GM18511 (cell line): ENCODE results near the gene TEDC1.

Source experiments
- ATAC-seq: cut with Tn5 transposase; IDR thresholded peaks from one replicate; pipeline ENCODE4 v1.9.1; 2021; ENCODE audit warnings: mild to moderate bottlenecking, moderate library complexity; ENCODE audit not compliant: unreplicated experiment

The TEDC1 gene

DNA sequence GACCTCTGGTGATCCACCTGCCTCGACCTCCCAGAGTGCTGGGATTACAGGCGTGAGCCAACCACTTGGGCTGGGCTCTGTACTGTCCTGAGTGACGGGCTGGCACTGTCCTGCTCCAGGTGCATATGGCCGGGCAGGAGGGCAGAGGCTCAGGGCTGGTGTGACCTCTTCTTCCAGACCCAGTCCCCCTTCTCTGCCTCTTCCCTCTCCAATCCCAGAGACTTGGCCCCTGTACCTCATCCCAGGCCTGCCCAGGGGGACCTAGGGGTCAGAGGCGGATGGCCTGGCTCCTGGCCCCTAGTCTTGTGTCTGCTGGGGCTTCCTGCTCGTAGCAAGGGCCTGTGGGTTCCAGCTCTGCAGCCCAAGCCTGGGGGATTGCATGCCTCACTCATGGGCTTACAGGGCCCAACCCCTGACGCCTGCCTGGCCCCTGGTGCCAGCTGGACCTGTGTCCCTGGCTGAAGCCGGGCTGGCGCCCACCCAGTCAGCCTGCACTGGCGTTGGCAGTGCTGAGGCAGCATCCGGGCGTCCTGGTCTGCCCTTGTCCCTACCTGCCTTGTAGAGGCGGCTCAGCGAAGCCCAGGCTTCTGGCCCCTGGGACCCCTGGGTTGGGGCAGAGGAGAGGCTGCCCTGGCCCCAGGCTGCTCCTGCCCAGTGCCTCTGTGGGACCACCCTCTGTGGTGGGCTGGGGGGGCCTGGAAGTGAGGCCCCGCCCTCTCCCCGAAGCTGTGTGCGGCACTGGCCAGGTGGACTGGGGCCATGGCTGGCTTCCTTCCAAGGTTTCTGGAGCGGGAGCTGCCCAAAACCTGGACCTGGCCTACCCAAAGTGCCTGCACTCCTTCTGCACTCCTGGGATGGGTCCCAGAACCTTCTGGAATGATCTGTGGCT, 4.3 kb downstream of the TEDC1 start:
- no peak for ATAC-seq

DNA sequence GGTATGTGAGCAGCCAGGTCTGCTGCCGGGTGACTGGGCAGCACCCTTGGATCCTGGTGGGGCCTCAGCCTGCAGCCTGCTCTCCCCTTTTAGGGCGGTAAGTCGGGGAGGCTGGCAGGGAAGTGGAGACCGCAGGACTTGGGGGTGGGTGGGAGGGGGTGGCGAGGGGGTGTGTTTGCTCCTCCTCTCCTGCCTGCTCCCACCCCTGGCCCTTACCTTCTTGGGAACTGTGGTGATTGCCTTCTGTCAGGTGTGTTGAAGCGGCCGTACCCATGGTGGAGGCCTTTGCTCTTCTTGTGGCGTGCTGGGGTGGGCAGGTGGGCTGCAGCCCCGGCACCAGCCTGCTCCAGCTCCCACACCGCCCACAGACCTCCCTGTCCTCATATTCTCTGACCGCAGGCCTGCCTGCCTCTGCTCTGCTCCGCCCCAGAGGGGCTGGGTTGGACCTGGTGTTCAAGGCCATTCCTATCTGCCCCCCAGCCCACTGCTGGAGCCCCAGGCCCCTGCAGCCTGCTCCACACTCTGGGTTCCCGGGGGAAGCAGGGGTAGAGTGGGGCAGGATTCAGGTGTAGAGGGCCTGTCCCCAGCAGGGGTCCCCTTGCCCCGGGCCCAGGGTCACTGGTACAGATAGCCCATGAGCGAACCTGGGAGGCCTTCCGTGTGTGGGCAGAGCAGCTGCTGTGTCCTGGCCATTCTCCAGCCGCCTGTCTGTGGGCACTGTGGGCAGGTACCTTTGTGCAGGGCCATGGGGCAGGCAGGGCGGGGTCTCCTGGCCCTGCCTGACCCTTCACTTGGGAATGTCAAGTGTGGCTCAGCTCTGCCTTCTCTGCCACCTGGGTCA, 5.2 kb downstream of the TEDC1 start:
- ATAC-seq = no peak

GRCh38 chr14:105496831-105497591, 6.0 kb downstream of the TEDC1 start:
- no peak for ATAC-seq

- no peak for ATAC-seq
These were observed 6.8 kb downstream of the TEDC1 start for GRCh38 chr14:105497671-105498429.

DNA sequence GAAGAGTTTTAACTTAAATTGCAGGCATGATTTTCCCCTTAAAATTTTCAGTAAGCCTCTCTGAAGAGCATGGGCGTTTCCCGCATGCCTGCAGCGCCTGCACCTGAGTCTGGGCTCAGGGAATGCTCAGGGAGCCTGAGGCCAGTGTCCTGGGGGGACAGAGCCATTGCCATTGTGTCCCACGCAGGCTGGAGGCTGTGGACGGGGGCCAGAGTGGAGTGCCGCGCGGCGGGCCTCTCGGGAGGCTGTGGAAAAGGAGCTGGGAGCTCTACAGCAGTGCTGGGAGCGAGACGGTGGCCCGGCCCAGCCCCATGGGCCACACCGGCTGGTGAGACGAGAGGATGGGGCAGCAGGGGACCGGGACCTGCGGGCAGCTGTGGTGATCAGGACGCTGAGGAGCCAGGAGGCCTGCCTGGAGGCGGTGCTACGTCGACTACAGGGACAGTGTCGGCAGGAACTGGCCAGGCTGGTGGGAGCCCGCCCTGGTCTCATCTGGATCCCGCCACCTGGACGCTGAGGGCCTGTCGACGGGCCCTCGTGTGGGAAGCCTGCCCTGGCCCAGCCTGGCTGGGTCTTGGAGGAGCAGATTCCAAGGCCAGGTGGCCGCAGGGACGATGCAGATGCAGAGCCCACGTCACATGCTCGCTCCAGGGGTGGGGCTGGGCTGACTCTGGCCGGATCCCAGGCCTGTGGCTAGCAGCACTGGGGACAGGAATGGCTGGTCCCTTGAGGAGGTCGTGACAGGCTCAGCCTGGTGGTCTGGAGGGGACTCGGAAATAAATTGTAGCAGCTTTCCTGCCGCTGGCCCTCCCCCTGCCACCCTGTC, 7.6 kb downstream of the TEDC1 start:
- no peak for ATAC-seq

DNA sequence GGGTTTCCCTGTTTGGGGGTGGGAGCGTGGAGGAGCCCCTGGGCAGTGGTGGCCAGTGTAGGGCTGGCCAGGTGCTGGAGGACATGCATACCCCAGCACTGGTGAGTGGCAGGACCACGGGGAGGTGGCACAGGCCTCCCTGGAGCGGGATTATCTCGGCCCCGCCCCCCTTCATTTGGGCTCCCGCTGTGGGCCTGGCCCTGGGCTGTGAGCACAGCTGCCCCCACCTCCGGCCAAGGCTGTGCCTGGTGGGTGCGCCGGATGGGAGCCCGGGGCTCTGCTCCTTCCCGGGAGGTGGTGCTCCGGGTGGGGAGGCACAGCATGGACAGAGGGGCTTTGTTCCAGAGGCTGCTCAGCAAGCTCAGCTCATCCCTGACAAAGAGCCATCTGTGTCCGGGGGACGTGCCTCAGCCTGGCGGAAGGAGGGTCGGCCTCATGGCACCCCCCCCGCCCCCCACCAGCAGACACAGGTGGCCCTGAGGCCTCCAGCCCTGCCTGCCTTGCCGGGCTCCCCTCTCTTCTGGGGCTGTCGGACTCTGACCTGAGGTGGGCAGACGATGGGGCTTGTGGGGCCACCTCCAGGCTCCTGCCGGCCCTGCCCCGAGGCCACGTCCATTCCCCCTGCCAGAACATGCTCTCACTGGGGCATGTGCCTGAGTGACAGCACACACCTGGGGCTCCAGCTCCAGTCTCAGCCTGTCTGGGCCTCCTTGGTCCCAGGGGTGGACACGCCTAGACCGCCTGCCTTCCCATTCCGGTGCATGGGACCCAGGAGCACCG, 8.4 kb downstream of the TEDC1 start:
- no peak for ATAC-seq

DNA sequence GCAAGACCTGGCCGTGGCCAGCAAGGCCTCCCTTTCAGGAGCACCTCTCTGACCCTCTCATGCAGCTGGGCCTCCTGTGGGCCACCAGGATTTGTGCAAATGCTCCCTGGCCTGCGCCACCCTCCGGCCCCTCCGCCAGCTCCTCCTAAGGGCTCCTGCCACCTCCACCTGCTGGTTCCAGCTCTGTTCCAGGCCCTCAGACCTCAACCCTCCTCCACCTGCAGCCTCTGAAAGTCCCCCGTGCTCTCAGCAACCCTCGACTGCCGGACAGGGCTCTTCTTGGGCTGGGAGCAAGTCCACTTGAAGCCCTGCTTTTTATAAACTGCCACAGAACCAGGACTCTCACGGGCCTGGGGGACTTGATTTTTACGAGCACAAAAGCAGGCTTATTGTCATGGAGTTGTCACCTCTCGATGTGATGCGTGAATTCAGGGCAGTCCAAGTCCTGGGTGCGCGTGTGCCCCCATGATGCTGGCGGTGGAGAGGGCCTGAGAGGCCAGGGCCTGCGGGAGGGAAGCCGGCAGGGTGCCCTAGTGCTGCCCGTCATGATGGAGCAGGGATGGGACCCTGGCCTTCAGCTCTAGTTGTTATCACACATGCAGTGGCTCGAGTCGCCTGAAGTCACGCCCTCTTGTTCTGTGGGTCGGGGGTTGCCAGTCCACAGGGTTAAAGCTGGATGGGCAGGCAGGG, 9.1 kb downstream of the TEDC1 start:
- no peak for ATAC-seq

DNA sequence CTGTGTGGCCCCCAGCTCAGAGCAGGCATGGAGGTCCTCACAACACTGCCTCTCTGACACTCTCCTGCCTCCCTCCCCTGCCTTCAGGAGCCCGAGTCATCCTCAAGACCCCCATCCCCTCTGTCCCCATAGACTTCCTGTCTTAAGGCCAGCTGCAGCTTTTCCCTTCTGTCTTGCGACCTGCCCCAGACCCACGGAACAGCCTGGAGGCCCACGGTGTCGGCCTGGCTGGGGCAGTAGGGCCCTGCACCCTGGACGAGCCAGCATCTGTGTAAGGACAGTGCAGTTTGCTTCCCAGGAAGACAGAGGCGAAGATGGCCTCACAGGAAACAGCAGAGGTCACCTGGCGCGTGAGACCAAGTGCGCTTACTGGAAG, 9.7 kb downstream of the TEDC1 start:
- ATAC-seq = no peak

GRCh38 chr14:105501504-105502291, 10.7 kb downstream of the TEDC1 start:
- ATAC-seq = no peak

DNA sequence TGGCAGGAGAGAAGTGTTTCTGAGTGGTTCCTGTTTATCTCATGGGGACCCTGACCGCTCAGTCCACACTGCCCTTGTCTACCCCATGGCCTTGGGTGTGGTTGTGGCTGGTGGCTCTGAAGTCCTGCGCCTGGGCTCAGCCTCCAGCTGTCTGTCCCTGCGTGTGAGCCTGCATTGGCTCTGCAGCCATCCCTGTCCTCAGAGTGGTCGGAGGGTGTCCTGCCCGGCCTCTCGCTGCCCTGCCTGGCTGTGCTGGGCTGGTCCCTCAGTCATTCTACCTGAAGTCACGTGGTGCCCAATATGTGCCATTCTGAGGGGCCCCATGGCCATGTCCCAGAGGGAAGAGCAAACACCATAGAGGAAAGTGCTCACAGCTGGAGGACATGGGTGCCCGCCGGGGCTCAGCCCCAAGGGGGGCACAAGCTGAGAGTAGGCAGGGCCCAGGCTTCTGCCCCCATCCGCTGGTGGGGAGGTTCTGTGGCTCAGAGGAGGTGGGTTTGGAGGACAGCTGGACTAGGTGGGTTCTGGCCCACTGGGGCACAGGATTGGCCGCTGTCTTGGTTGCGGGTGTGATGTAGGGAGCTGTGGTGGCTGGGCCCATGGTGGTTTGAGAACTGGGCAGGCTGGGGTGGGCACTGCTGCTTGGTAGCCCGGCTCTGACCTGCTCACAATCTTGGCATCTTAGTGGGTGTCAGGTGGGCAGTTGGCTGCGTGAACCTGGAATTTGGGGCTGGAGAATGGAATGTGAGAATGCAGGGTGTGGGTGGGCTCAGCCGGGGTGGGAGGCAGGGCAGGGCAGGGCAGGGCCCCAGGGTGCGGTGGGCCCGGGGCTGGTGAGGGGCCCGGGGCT, 11.6 kb downstream of the TEDC1 start:
- ATAC-seq = no peak

GRCh38 chr14:105503296-105503640, 12.2 kb downstream of the TEDC1 start:
- no peak for ATAC-seq

- ATAC-seq = no peak
These were observed 13.1 kb downstream of the TEDC1 start for GRCh38 chr14:105503935-105504692.

DNA sequence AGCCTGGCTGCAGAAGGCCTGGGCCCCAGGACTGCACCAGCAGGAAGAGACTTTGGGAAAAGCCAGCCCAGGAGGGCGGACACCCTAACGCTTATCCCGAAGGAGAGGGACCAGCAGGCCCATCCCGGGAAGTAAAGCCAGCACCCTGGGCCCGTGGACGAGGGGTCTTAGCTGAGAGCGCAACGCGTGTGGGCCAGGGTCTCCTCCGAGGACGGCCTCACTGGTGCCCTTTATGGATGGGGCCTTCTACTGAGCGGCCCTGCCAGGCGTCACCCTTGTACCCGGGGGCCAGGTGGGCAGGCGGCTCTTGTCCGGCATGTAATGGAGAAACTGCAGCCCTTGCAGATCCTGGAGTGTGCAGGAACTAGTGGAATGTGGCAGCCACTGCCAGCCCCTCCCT, 14.1 kb downstream of the TEDC1 start:
- ATAC-seq = no peak

DNA sequence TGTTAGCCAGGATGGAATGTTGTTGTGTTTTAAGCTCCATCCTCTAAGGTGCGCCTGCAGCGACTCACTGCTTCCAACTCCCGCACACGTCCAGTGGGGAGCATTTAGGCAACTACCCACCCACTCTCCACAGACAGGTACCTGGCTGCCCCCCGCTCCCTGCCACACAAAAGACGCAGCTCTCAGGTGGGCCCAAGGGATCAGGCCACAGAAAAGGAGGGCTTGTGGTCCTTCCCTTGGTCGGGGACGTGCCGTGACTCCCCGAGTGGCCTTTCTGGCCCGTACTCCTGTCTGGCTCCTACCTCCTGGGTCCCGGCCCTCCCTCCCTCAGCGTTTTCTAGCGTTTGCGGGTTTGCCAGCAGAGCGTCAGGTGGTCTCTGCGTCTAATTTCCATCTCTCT, 16.2 kb downstream of the TEDC1 start:
- ATAC-seq = no peak

- ATAC-seq = no peak
These were observed 17.0 kb downstream of the TEDC1 start for GRCh38 chr14:105508069-105508468.

DNA sequence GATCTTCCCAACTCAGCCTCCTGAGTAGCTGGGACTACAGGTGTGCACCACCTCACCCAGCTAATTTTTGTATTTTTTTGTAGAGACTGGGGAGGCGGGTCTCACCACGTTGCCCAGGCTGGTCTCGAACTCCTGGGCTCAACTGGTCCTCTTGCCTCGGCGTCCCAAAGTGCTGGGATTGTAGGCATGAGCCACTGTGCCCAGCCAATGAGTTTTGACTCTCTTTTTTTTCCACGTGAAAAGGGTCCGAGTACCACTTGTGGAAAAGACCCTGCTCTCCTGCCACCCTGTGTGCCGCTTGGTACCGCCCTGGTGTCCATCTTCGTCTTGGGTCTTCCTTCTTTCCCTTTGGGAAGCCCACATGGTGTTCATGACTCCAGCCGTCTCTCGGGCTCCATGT, 17.6 kb downstream of the TEDC1 start:
- ATAC-seq = no peak
